Subcutaneous abdominal adipose tissue (tissue), 5 donors: ENCODE data around the gene COX7A2L.
"Not testable (repeated sequence)": the region's sequence is repeated elsewhere in the genome, so short reads cannot be mapped to it uniquely, and the experiment has no call there.

Experiments
- H3K27ac ChIP-seq: one replicate; pipeline ENCODE4 v1.7.0; 2013; ENCODE audit warnings: low read depth, mild to moderate bottlenecking, inconsistent platforms, low read length, moderate library complexity
- H3K27me3 ChIP-seq, 5 donors: one replicate each; pipeline ENCODE4 v1.7.0; 2013; ENCODE audit warnings: low read length in 5 of 5, inconsistent platforms in 1 of 5; ENCODE audit not compliant: control insufficient read depth in 5 of 5, insufficient read depth in 4 of 5
- H3K36me3 ChIP-seq, 5 donors: one replicate each; pipeline ENCODE4 v1.7.0; 2013; ENCODE audit warnings: low read length in 5 of 5; ENCODE audit not compliant: control insufficient read depth in 5 of 5, insufficient read depth in 5 of 5
- H3K4me1 ChIP-seq, 5 donors: one replicate each; pipeline ENCODE4 v1.7.0; 2013; ENCODE audit warnings: low read length in 5 of 5, mild to moderate bottlenecking in 3 of 5, moderate library complexity in 1 of 5; ENCODE audit not compliant: control insufficient read depth in 5 of 5, insufficient read depth in 5 of 5
- H3K4me3 ChIP-seq, 5 donors: one replicate each; pipeline ENCODE4 v1.7.0; 2013; ENCODE audit warnings: low read length in 5 of 5, low read depth in 1 of 5
- H3K9ac ChIP-seq, 5 donors: one replicate each; pipeline ENCODE4 v1.7.0; 2013; ENCODE audit warnings: low read length in 5 of 5, mild to moderate bottlenecking in 4 of 5, moderate library complexity in 3 of 5
- H3K9me3 ChIP-seq, 5 donors: one replicate each; pipeline ENCODE4 v1.7.0; 2013; ENCODE audit warnings: low read length in 5 of 5; ENCODE audit not compliant: control insufficient read depth in 5 of 5
- donor health status: healthy.
- donor health status: healthy.
- donor health status: healthy.
- donor health status: healthy.
- donor health status: healthy.

Gene COX7A2L

DNA sequence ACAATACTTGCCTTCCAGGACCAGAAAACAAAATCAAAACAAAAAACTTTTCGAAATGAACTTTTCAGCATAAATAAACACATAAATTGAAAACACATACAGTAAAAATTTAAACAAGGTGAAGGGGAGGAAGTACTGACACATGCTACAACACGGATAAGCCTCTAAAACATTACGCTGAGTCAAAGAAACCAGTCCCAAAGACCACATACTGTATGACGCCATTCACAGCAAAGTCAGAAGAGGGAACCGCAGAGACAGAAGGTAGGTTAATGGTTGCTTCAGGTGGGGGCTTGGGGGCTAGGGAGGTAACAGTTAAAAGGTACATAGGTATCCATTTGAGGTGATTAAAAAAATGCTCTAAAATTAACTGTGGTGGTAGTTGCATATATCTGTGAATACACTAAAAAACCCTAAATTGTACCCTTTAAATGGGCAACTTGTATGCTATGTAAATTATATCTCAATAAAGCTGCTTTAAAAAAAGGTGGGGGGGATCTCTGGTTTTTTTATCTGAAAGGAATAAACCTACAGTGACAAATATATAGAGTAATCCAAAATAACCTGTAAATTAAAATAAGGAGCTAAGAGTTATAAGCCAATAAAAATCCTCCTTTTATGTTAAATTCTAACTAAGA lies 7.1 kb downstream of the COX7A2L start:
- no peak overlapping the region for H3K4me3 ChIP-seq
- H3K36me3 ChIP-seq = peaks cover 5 to 31% (median 19%) of the 10 kb centered on the region in 5 donors
- H3K9ac ChIP-seq = no peak overlapping the region
- H3K27me3 ChIP-seq = no peaks in the 10 kb centered on the region
- no peak overlapping the region for H3K27ac ChIP-seq
- H3K4me1 ChIP-seq = peaks cover 0 to 37% (median 10%) of the 10 kb centered on the region in 5 donors
- H3K9me3 ChIP-seq = no peaks in the 10 kb centered on the region

GRCh38 chr2:42351864-42352263 lies 9.2 kb downstream of the COX7A2L start:
- peaks cover 6 to 37% (median 21%) of the 10 kb centered on the region in 5 donors for H3K36me3 ChIP-seq
- no peaks in the 10 kb centered on the region for H3K9me3 ChIP-seq
- H3K4me1 ChIP-seq = peaks cover 0 to 24% (median 12%) of the 10 kb centered on the region in 5 donors
- H3K27me3 ChIP-seq = no peaks in the 10 kb centered on the region
- H3K9ac ChIP-seq = no peak overlapping the region
- no peak overlapping the region for H3K4me3 ChIP-seq
- H3K27ac ChIP-seq = no peak overlapping the region

GRCh38 chr2:42350434-42351063 lies 10.5 kb downstream of the COX7A2L start:
- Histone ChIP-seq H3K27ac (no peak overlapping the region), H3K4me1 (peaks cover 0 to 36% (median 23%) of the 10 kb centered on the region in 5 donors), H3K27me3 (no peaks in the 10 kb centered on the region), H3K9me3 (no peaks in the 10 kb centered on the region), H3K4me3 (no peak overlapping the region), H3K9ac (no peak overlapping the region), H3K36me3 (peaks cover 6 to 47% (median 27%) of the 10 kb centered on the region in 5 donors)

- H3K36me3 ChIP-seq = peaks cover 6 to 52% (median 29%) of the 10 kb centered on the region in 5 donors
- H3K27ac ChIP-seq = no peak overlapping the region
- no peak overlapping the region for H3K9ac ChIP-seq
- H3K9me3 ChIP-seq = no peaks in the 10 kb centered on the region
- H3K4me1 ChIP-seq = peaks cover 0 to 26% (median 19%) of the 10 kb centered on the region in 5 donors
- H3K4me3 ChIP-seq = no peak overlapping the region
- no peaks in the 10 kb centered on the region for H3K27me3 ChIP-seq
Observed at GRCh38 chr2:42348113-42348805, 12.8 kb downstream of the COX7A2L start.

GRCh38 chr2:42347518-42347917 lies 13.5 kb downstream of the COX7A2L start:
- H3K9ac ChIP-seq, H3K27ac ChIP-seq, H3K27me3 ChIP-seq, H3K4me3 ChIP-seq, H3K9me3 ChIP-seq: not testable (repeated sequence)
- Histone ChIP-seq H3K36me3 (peaks cover 6 to 49% (median 29%) of the 10 kb centered on the region in 5 donors), H3K4me1 (peaks cover under 1 to 31% (median 25%) of the 10 kb centered on the region in 5 donors)

DNA sequence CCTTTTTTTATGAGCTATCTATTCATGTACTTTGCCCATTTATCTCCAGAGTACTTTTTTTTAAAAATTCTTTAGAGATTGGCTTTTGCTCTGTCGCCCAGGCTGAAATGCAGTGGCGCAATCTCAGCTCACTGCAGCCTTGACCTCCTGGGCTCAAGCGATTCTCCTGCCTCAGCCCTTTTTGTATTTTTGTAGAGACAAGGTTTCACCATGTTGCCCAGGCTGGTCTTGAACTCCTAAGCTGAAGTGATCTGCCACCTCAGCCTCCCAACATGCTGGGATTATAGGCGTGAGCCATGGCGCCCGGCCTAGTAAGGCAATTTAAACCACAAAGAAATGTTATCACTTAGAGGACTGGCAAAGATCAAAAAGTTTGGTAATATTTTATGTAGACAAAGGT lies 14.2 kb downstream of the COX7A2L start:
- peaks cover 6 to 43% (median 25%) of the 10 kb centered on the region in 5 donors for H3K36me3 ChIP-seq
- H3K27ac ChIP-seq, H3K27me3 ChIP-seq: not testable (repeated sequence)

DNA sequence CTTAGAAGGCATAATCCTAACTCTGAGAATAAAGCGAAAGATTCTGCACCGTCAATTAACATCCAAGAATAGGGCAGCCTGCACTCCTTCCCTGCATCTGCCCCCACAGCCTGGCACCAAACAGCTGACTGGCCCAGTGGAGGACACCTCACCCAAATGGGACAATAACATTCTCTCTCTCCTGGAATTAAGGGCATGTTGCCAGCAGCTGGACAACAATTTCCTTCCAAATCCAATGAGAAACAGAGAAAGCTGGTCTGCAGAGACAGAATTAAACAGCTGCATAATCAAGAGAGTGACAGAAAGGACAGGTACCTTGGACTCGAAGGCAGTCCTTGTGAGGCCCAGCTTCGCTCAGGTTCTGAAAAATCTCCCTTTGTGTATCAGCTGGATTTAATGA lies 15.0 kb downstream of the COX7A2L start:
- H3K9ac ChIP-seq = peak overlapping the region in 1 of 5 donors; percentile 26
- peaks cover 6 to 35% (median 21%) of the 10 kb centered on the region in 5 donors for H3K36me3 ChIP-seq
- no peak overlapping the region for H3K27ac ChIP-seq
- no peaks in the 10 kb centered on the region for H3K27me3 ChIP-seq
- no peaks in the 10 kb centered on the region for H3K9me3 ChIP-seq
- H3K4me1 ChIP-seq = peaks cover 6 to 39% (median 30%) of the 10 kb centered on the region in 5 donors
- no peak overlapping the region for H3K4me3 ChIP-seq

More for the DNA sequence above, 14.2 kb downstream of the COX7A2L start:
- not testable (repeated sequence) for H3K9me3 ChIP-seq, H3K9ac ChIP-seq, H3K4me3 ChIP-seq
- H3K4me1 ChIP-seq = peaks cover 6 to 37% (median 32%) of the 10 kb centered on the region in 5 donors

DNA sequence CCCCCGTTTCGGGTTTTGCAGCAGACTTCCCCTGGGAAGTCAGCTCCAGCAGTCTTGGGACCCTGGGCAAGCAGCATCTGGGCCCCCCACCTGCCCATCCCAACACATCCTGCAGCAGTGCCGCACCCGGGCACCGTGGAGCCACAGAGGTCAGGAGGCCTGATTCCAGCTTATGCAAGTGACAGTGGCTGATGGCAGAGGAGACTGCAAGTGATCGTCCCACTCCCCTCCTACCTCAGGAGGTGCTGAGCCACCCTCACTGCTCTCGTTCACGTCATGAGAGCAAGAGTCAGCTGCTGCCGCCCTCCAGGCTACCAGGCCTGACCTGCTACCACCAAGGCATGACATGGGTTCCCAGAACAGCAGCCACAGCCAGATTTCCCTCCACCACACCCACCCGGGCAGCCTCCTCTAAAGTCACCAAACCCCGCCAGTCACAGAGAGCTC lies 18.2 kb downstream of the COX7A2L start:
- Histone ChIP-seq H3K4me1 (peaks cover 6 to 35% (median 28%) of the 10 kb centered on the region in 5 donors), H3K36me3 (peaks cover 0 to 39% (median 26%) of the 10 kb centered on the region in 5 donors), H3K27ac (peak overlapping the region; percentile 43), H3K9ac (peak overlapping the region in 1 of 5 donors; percentile 24), H3K27me3 (no peaks in the 10 kb centered on the region), H3K9me3 (no peaks in the 10 kb centered on the region), H3K4me3 (no peak overlapping the region)

DNA sequence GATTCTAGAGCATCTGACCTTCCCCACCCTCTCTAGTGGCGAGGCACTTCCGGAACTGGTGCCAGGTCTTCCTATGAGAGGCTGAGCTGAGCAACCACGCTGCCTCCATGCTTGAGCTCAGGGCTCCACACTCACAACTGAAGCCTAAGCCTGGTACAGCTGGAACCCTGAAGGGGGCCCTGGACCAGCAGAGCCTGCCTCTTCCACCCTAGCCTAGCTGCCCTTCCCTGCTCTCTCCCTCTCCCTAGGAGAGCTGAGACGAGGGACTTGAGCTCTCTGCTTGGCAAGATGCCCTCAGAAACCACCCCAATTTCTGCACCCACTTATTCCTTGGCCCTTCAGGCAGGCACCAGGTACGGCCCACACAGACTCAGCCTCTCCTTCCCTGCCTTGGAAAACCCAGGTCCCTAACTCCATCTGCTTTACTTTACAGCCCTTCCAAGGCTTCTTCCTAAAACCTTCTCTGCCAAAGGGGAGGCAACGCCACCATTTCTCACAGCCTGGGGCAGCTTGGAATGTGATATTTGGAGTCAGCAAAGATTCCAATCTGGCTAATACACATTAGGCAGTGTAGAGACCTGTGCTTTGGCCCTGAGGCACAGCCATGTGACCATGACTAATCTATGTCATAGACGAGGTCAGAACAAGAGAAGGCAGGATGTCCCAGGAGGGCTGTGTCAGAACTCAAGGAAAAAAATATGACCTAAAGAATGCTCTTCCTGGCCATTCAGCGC lies 18.8 kb downstream of the COX7A2L start:
- Histone ChIP-seq H3K27ac (peak overlapping the region; percentile 34), H3K4me3 (no peak overlapping the region), H3K36me3 (peaks cover 0 to 40% (median 28%) of the 10 kb centered on the region in 5 donors), H3K9me3 (no peaks in the 10 kb centered on the region), H3K27me3 (no peaks in the 10 kb centered on the region), H3K4me1 (peaks cover 6 to 35% (median 28%) of the 10 kb centered on the region in 5 donors), H3K9ac (peak overlapping the region in 1 of 5 donors; percentile 17)
